ENCODE measurements around the gene LIM2. TPM values are rescaled to one million over a fixed set of nuclear protein-coding genes. Genes with fewer than 3 reads are reported as not detected.

Gene LIM2
- total RNA-seq, 2 donors from 2014 or later, result not detected

- no peaks in the 10 kb centered on the region for H3K9me3 ChIP-seq
- no peaks in the 10 kb centered on the region for H3K4me1 ChIP-seq (ENCODE audit: control insufficient read depth in 1 of 2, low read depth in 2 of 2)
- no peaks in the 10 kb centered on the region for H3K27me3 ChIP-seq (replicated peaks; ENCODE audit: insufficient read depth)
- peaks cover 6% of the 10 kb centered on the region for H3K36me3 ChIP-seq
- ATAC-seq (ENCODE audit: insufficient number of reproducible peaks, low FRiP score, low read depth), result no peak
- TF ChIP-seq, protein P1, sequence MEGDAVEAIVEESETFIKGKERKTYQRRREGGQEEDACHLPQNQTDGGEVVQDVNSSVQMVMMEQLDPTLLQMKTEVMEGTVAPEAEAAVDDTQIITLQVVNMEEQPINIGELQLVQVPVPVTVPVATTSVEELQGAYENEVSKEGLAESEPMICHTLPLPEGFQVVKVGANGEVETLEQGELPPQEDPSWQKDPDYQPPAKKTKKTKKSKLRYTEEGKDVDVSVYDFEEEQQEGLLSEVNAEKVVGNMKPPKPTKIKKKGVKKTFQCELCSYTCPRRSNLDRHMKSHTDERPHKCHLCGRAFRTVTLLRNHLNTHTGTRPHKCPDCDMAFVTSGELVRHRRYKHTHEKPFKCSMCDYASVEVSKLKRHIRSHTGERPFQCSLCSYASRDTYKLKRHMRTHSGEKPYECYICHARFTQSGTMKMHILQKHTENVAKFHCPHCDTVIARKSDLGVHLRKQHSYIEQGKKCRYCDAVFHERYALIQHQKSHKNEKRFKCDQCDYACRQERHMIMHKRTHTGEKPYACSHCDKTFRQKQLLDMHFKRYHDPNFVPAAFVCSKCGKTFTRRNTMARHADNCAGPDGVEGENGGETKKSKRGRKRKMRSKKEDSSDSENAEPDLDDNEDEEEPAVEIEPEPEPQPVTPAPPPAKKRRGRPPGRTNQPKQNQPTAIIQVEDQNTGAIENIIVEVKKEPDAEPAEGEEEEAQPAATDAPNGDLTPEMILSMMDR (IDR thresholded peaks at IDR 0.05), result no peak
- no peak overlapping the region for H3K27ac ChIP-seq
- no peak overlapping the region for H3K4me3 ChIP-seq
- no peak for DNase-seq (ENCODE audit: low spot score)
Observed at GRCh38 chr19:51356159-51356801, 31.5 kb downstream of the LIM2 start.

- Histone ChIP-seq H3K36me3 (peaks cover 19% of the 10 kb centered on the region), H3K9me3 (no peaks in the 10 kb centered on the region), H3K27me3 (replicated peaks; ENCODE audit: insufficient read depth) (no peaks in the 10 kb centered on the region), H3K4me3 (no peak overlapping the region), H3K4me1 (ENCODE audit: control insufficient read depth in 1 of 2, low read depth in 2 of 2) (no peaks in the 10 kb centered on the region), H3K27ac (no peak overlapping the region)
- no peak for DNase-seq (ENCODE audit: low spot score)
- TF ChIP-seq, protein P1 (IDR thresholded peaks at IDR 0.05), result no peak
- no peak for ATAC-seq (ENCODE audit: insufficient number of reproducible peaks, low FRiP score, low read depth)
Observed at GRCh38 chr19:51354742-51355148, 33.0 kb downstream of the LIM2 start.

- Histone ChIP-seq H3K4me1 (ENCODE audit: control insufficient read depth in 1 of 2, low read depth in 2 of 2) (no peaks in the 10 kb centered on the region), H3K27me3 (replicated peaks; ENCODE audit: insufficient read depth) (no peaks in the 10 kb centered on the region), H3K27ac (no peak overlapping the region), H3K4me3 (no peak overlapping the region), H3K36me3 (peaks cover 19% of the 10 kb centered on the region), H3K9me3 (no peaks in the 10 kb centered on the region)
- TF ChIP-seq, protein P1 (IDR thresholded peaks at IDR 0.05), result no peak
- ATAC-seq (ENCODE audit: insufficient number of reproducible peaks, low FRiP score, low read depth) (no peak), DNase-seq (ENCODE audit: low spot score) (no peak)
Observed at GRCh38 chr19:51354103-51354741, 33.6 kb downstream of the LIM2 start.

GRCh38 chr19:51352783-51353360 lies 34.9 kb downstream of the LIM2 start:
- no peak for DNase-seq (ENCODE audit: low spot score)
- peaks cover 19% of the 10 kb centered on the region for H3K36me3 ChIP-seq

More at GRCh38 chr19:51352783-51353360, 34.9 kb downstream of the LIM2 start:
- Histone ChIP-seq H3K27ac (no peak overlapping the region), H3K27me3 (replicated peaks; ENCODE audit: insufficient read depth) (no peaks in the 10 kb centered on the region), H3K4me3 (no peak overlapping the region), H3K4me1 (ENCODE audit: control insufficient read depth in 1 of 2, low read depth in 2 of 2) (no peaks in the 10 kb centered on the region), H3K9me3 (no peaks in the 10 kb centered on the region)
- ATAC-seq (ENCODE audit: insufficient number of reproducible peaks, low FRiP score, low read depth), result no peak
- TF ChIP-seq, protein P1 (IDR thresholded peaks at IDR 0.05), result no peak

Measured in thoracic aorta (tissue), 2 donors.